NCI-H69 (cell line): ENCODE data around the gene NDRG4.
A peak's percentile ranks its signal among the peaks of the same experiment; 100 is the strongest.
"Not testable (repeated sequence)": the region's sequence is repeated elsewhere in the genome, so short reads cannot be mapped to it uniquely, and the experiment has no call there.

Experiments used
- DNase-seq: peaks from one replicate; lab custom pipeline; 2025; lab: John Stamatoyannopoulos, UW

NDRG4 gene

DNA sequence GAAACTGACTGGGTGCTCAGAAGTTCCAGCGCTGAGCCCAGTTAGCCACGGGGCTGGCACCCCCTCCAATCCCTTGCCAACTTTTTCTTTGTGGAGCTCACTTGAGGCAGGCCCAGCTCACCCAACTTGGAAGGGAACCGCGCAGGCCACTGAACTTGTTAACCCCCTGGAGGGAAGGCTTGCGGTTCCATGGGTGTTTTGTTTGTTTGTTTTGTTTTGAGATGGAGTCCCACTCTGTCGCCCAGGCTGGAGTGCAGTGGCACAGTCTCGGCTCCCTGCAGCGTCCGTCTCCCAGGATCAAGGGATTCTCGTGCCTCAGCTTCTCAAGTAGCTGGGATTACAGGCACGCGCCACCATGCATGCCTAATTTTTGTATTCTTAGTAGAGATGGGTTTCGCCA is 34.1 kb upstream of the NDRG4 start:
- no peak for DNase-seq

DNA sequence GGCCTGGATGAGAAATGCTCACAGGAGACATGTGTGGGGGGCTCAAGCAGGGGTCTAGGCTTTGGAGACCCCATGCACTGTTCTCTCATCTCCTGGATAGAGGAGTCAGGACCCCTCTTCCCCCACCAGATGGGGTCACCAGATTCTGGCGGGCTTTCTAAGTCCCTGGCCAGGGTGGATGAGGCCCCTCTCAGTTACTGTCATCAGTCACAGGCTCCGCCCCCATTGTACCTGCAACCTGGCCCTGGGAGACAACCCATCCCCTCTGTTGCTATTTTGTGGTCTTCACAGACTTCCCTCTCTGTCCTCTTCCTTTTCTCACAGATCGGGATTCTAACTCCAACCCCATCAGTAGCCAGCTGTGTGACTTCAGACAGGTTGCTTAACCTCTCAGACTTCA is 33.5 kb upstream of the NDRG4 start:
- no peak for DNase-seq

GRCh38 chr16:58467905-58468304 is 32.0 kb upstream of the NDRG4 start:
- no peak for DNase-seq

DNA sequence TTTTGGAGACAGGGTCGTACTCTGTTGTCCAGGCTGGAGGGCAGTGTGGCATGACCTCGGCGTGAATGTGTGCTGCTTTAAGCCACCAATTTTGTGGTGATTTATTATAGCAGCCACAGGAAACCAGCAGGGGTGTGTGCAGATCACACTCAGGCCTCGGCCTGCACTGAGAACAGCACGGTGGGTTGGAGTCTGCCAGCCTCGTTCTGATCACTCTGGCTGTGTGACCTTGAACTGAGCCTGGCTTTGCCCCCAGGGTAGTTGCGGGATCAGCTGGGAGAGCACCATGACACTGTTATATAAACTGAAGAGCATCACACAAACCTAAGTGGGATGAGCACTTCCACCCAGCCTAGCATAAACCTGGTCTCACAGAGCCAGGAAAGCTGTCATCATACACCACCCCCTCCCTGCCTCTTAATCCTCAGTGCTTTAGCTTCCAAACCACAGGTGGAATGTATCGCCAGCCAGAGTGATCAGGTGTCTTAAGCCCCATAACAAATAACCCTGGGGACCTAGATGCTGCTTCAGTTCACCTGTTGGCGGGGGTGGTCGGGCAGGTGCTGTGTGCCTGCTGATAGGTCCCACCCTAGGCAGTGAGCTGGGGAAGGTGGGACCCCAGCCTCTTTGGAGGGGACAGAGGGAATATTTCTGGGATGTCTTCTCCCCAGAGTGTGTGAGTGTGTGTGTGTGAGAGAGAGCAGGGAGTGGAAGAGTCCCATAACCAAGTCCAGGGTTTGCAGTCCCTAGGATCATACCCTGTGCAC is 28.6 kb upstream of the NDRG4 start:
- DNase-seq = peak; percentile 52

GRCh38 chr16:58472266-58472665 is 27.7 kb upstream of the NDRG4 start:
- DNase-seq = no peak

- DNase-seq = no peak
Measured at GRCh38 chr16:58472827-58473226, 27.1 kb upstream of the NDRG4 start.

DNA sequence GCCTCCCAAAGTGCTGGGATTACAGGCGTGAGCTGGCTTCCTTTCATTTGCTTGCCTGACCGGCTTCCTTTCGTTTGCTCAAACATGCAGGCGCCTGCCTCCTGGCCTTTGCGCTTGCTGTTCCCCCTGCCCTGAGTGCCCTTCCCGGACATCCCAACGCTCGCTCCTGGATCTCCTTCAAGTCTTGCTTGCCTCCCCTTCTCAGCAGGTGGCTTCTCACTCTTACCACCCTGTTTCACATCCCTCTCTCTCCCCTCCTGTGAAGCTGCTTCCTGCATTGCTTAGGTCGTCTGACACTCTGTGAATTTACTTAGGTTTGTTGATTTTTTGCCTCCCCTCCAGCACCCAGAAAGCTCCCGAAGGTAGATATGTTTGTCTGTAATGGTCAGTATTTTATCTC is 25.6 kb upstream of the NDRG4 start:
- DNase-seq = peak; percentile 26

- DNase-seq = peak; percentile 25
Measured at GRCh38 chr16:58475091-58475619, 24.8 kb upstream of the NDRG4 start.

- no peak for DNase-seq
Measured at GRCh38 chr16:58476791-58477190, 23.2 kb upstream of the NDRG4 start.

GRCh38 chr16:58478427-58478826 is 21.5 kb upstream of the NDRG4 start:
- DNase-seq = no peak

- no peak for DNase-seq
Measured at GRCh38 chr16:58481226-58481869, 18.6 kb upstream of the NDRG4 start.

GRCh38 chr16:58481931-58482330 is 18.0 kb upstream of the NDRG4 start:
- no peak for DNase-seq

- no peak for DNase-seq
Measured at GRCh38 chr16:58485184-58485887, 14.6 kb upstream of the NDRG4 start.

DNA sequence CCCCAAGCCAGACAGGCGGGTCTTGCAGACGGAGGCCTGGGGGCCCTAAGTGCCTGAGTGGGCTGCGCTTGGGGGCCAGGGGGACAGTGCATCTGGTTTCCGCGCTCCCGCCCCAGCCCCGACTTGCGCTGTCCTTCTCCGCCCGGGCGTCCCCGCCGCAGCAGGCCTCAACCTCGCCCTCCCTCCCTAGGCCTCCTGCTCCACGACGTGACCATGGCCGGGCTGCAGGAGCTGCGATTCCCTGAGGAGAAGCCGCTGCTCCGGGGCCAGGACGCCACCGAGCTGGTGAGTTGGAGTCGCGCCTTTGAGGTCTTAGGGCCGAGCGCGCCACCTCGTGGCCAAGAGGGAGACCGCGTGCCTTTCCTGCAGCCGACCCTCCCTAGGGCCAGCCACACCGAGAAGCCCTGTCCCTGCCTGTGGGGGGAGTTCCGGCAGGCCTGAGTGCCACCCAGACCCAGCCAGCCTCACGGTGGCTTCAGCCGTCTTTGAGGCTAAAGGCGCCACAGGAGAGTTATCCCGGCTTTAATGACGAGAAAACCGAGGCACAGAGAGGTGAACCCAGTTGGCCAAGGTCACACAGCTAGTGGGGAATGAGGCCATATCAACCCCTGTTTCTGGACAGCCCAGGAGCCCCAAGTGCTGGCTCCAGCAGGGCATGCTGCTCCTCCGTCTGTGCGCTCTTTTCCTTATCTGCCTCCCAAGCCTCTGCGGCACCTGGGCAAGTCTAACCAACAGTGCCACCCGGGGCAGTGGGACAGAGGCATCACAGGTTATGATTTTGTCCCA is 12.2 kb upstream of the NDRG4 start:
- DNase-seq = peak; percentile 82

- DNase-seq = no peak
Measured at GRCh38 chr16:58488531-58488930, 11.4 kb upstream of the NDRG4 start.

DNA sequence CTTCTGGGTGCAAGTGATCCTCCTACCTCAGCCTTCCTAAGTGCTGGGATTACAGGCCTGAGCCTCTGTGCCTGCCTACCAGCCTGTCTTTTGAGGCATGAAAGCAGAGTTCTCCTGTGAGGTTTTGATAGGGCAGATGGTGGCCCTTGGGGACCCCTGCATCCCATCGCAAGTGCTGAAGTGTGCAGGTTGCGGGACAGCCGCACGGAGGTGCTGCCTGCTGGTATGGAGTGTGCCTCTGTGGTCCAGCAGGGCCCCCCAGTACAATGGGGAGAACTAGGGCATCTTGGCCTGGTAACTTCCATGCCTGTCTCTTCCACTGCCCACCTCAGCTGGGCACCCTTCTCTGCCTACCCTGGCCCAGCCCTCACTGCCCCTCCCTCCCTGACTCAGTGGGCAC is 9.9 kb upstream of the NDRG4 start:
- no peak for DNase-seq

DNA sequence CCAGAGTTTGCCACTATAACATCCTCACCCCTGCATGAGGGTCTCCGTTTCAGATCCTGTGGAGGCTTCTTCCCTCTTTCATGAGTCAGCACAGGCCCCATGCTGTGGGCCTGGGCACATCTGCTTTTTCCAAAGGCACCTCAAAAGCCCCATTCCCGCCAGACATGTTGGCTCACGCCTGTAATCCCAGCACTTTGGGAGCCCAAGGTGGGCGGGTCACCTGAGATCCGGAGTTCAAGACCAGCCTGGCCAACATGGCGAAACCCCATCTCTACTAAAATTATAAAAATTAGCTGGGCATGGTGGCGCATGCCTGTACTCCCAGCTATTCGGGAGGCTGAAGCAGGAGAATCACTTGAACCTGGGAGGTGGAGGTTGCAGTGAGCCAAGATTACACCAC is 9.4 kb upstream of the NDRG4 start:
- not testable (repeated sequence) for DNase-seq

- DNase-seq = peak; percentile 38
Measured at GRCh38 chr16:58492066-58492465, 7.9 kb upstream of the NDRG4 start.

GRCh38 chr16:58492735-58493134 is 7.2 kb upstream of the NDRG4 start:
- peak; percentile 26 for DNase-seq

DNA sequence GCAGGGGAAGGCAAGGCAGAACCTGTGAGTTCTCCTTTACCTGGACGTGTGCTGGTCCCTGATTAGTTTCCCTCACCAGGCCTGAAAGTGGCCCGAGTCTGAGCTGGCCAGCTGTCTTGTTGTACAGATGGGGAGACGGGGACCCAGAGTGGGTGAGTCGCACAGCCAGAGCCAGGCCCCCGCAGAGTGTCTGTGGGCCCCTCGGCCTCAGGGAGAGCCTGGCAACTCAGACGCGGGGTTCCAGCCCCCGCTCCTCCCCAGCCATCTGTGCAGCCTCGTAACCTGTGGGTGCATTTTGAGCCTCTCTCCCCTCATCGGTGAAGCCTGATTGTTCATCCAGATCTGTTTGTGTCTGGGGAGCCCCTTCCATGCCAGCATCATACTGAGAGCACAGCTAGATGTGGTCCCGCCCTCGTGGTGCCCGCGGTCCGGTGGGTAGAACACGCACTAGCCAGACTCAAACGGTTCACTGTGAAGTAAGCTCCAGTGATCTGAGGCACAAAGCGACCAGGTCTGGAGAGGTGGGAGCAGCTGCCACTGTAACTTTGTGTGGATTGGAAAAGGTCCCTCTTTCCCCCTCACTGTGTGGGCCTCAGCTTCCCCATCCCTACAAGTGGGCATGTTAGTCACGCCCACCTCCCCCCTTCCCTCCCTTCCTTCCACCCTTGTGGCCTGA is 6.0 kb upstream of the NDRG4 start:
- no peak for DNase-seq

- DNase-seq = peak; percentile 93
Measured at GRCh38 chr16:58494981-58495520, 4.9 kb upstream of the NDRG4 start.
